CD4-positive, alpha-beta memory T cell (primary cell): Measurements from ENCODE around the gene ZNF618. TPM values are rescaled to one million over a fixed set of nuclear protein-coding genes. Genes with fewer than 3 reads are reported as not detected.

Source experiments
- CTCF ChIA-PET: fragments of 350-600 bp; sonication (Branson Sonifier 250); formaldehyde crosslinking; loops from one replicate; lab custom pipeline; 2021; ENCODE audit warnings: inconsistent platforms; ENCODE audit not compliant: partially characterized antibody; lab: Charles Lee
- POLR2A ChIA-PET: fragments of 350-600 bp; sonication (Branson Sonifier 250); formaldehyde crosslinking; loops from one replicate; lab custom pipeline; 2021; ENCODE audit not compliant: partially characterized antibody; lab: Charles Lee
- DNase-seq, 5 donors: peaks; one replicate each; pipeline versions ENCODE4 v3.0.0 to v3.0.0-alpha.2; 2020 to 2022; ENCODE audit warnings: mixed read lengths in 1 of 5
- H3K27ac ChIP-seq: one replicate; pipeline ENCODE4 v1.7.0; 2013; ENCODE audit warnings: low read depth, low read length
- H3K27me3 ChIP-seq: 2 replicates; pipeline ENCODE4 v1.7.0; 2013; ENCODE audit warnings: mild to moderate bottlenecking, low read length, moderate library complexity; ENCODE audit not compliant: insufficient read depth
- H3K36me3 ChIP-seq: 2 replicates; pipeline ENCODE4 v1.7.0; 2013; ENCODE audit warnings: mild to moderate bottlenecking, low read length, moderate library complexity; ENCODE audit not compliant: insufficient read depth
- H3K4me1 ChIP-seq: 2 replicates; pipeline ENCODE4 v1.7.0; 2013; ENCODE audit warnings: mild to moderate bottlenecking, low read length, moderate library complexity; ENCODE audit not compliant: insufficient read depth
- H3K4me3 ChIP-seq, 2 donors: one replicate each; pipeline ENCODE4 v1.7.0; 2013; ENCODE audit warnings: low read length in 2 of 2, mild to moderate bottlenecking in 1 of 2
- H3K9me3 ChIP-seq, 2 donors: one replicate each; pipeline ENCODE4 v1.7.0; 2013; ENCODE audit warnings: low read length in 2 of 2, control low read depth in 1 of 2; ENCODE audit not compliant: control insufficient read depth in 1 of 2
- H3K27ac Mint-ChIP-seq, 7 donors: one replicate each; pipeline ENCODE4 v1.8.0; 2020 to 2021; ENCODE audit warnings: mixed read lengths in 7 of 7, mild to moderate bottlenecking in 6 of 7, inconsistent platforms in 3 of 7, moderate library complexity in 3 of 7
- H3K27me3 Mint-ChIP-seq, 2 donors: one replicate each; pipeline ENCODE4 v1.8.0; 2020 to 2021; ENCODE audit warnings: mixed read lengths in 2 of 2
- H3K36me3 Mint-ChIP-seq, 2 donors: one replicate each; pipeline ENCODE4 v1.8.0; 2020 to 2021; ENCODE audit warnings: mixed read lengths in 2 of 2, inconsistent platforms in 1 of 2, mild to moderate bottlenecking in 1 of 2
- H3K4me1 Mint-ChIP-seq, 4 donors: one replicate each; pipeline ENCODE4 v1.8.0; 2020 to 2021; ENCODE audit warnings: mixed read lengths in 4 of 4, mild to moderate bottlenecking in 1 of 4
- H3K4me3 Mint-ChIP-seq, 8 donors: one replicate each; pipeline ENCODE4 v1.8.0; 2020 to 2021; ENCODE audit warnings: mixed read lengths in 8 of 8, mild to moderate bottlenecking in 7 of 8, moderate library complexity in 6 of 8, inconsistent platforms in 3 of 8
- H3K9me3 Mint-ChIP-seq, 8 donors: one replicate each; pipeline ENCODE4 v1.8.0; 2020 to 2021; ENCODE audit warnings: mixed read lengths in 8 of 8, mild to moderate bottlenecking in 5 of 8, inconsistent platforms in 3 of 8, moderate library complexity in 1 of 8
- intact Hi-C: fragments of 100-400 bp; cut with micrococcal nuclease; formaldehyde crosslinking; loops from one replicate; pipeline ENCODE4 v1.15.1; 2023
- polyA plus RNA-seq, 2 donors: library from polyadenylated mRNA; unstranded; fragments of 300-500 nt; fragmentation: Illumina TruSeq; gene quantifications; one replicate each; pipeline ENCODE4 v1.2.3, GENCODE V29; 2021
- total RNA-seq, 2 experiments: library from RNA; stranded (reverse); gene quantifications; one replicate each; pipeline ENCODE4 v1.2.3, GENCODE V29; 2021

ZNF618 gene
- 1 to 10 TPM in 1 of 2 experiments, under 1 TPM in 1; 0.80 to 1.7 TPM for total RNA-seq
- polyA plus RNA-seq: under 1 TPM in 1 of 2 donors, not detected in 1; 0.79 TPM

DNA sequence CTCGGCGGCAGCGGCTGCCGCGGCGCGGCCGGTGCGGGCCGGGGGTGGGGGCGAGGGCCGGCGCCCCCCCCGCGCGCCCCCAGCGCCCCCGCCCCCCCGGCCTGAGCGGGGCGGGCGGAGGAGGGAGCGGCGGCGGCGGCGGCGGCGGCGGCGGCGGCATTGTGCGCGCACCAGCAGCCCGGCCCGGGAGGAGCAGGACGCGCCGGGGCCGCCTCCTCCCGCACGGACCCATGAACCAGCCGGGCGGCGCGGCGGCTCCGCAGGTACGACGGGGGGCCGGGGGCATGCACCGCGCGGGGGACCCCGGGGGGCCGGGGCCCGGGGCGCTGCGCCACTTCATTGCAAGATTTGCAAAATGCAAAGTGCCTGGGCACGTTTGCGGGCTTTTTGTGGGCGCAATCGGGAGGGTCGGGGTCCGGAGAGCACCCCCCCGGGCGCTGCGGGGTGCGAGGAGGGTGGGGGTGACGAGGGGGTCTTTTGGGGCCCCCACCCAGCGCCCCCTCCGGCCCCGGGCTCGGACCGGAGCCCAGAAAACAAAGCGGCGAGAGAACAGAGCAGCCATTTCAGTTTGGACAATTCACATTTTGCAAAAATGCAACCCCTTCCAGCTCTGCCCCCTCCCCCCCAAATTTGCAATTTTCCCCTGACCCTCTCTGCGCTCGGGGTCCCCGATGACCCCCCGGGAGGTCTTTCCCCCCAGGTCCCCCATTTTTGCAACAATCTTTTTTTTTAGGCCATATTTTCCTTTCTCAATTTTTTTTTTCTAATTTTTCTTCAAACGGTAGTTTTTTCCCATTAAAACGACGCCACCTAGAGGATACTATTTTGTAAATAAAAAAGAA lies at the start of gene ZNF618:
Gene ZNF618 (plus strand): TSS at position 159 of the 842 bp plus-strand sequence. CDS start 72 bp downstream, at position 231.
- Mint-ChIP-seq H3K4me3 (peak within 1 kb of the TSS; percentile 88 to 99 (median 96)), H3K27ac (peak within 1 kb of the TSS in 3 of 7 donors; percentile 10 to 81 (median 33)), H3K9me3 (no peaks in the 10 kb centered on the region), H3K4me1 (peaks cover 0 to 7% (median 4%) of the 10 kb centered on the region in 4 donors), H3K27me3 (peaks cover 6 to 10% of the 10 kb centered on the region in 2 donors), H3K36me3 (peaks cover 0 to 2% of the 10 kb centered on the region in 2 donors)
- Histone ChIP-seq H3K27ac (no peak within 1 kb of the TSS), H3K4me1 (no peaks in the 10 kb centered on the region), H3K27me3 (no peaks in the 10 kb centered on the region), H3K4me3 (peak within 1 kb of the TSS; percentile 43 to 47), H3K36me3 (no peaks in the 10 kb centered on the region), H3K9me3 (no peaks in the 10 kb centered on the region)
- intact Hi-C loops: loop anchor here (1.0 kb wide), 1 partner anchor 69 kb away; no protein-coding TSS in a partner anchor
- CTCF ChIA-PET: interaction anchor here (0.8 kb wide), 1 partner anchor 36 kb away, joined by 3 read pairs; no protein-coding TSS in a partner anchor
- POLR2A ChIA-PET: no interaction called here
- peak in 4 of 5 donors; percentile 3 to 12 (median 8) for DNase-seq

GRCh38 chr9:113828221-113828620 lies 47.9 kb upstream of the ZNF618 start:
- H3K27me3 ChIP-seq: no peaks in the 10 kb centered on the region
- no peak for DNase-seq
- no peaks in the 10 kb centered on the region for H3K36me3 ChIP-seq
- H3K4me1 Mint-ChIP-seq: peaks cover 0 to 4% (median 1%) of the 10 kb centered on the region in 4 donors
- H3K27ac Mint-ChIP-seq: no peak overlapping the region
- H3K9me3 ChIP-seq: no peaks in the 10 kb centered on the region
- POLR2A ChIA-PET: no interaction called here
- intact Hi-C loops: no loop called here
- CTCF ChIA-PET: interaction anchor here (1.2 kb wide), 1 partner anchor 20 kb away, joined by 3 read pairs; no protein-coding TSS in a partner anchor
- H3K4me3 Mint-ChIP-seq: no peak overlapping the region
- peaks cover 0 to 3% of the 10 kb centered on the region in 2 donors for H3K36me3 Mint-ChIP-seq
- H3K27me3 Mint-ChIP-seq: peaks cover 0 to 8% of the 10 kb centered on the region in 2 donors
- H3K4me3 ChIP-seq: no peak overlapping the region
- H3K27ac ChIP-seq: no peak overlapping the region
- no peaks in the 10 kb centered on the region for H3K4me1 ChIP-seq
- peaks cover 4 to 46% (median 17%) of the 10 kb centered on the region in 8 donors for H3K9me3 Mint-ChIP-seq

GRCh38 chr9:113837334-113837733 lies 38.8 kb upstream of the ZNF618 start:
- H3K27ac ChIP-seq: no peak overlapping the region
- no peak overlapping the region for H3K4me3 Mint-ChIP-seq
- H3K36me3 ChIP-seq: no peaks in the 10 kb centered on the region
- H3K4me1 Mint-ChIP-seq: no peaks in the 10 kb centered on the region
- no peak overlapping the region for H3K27ac Mint-ChIP-seq
- ChIA-PET CTCF (no interaction called here), POLR2A (no interaction called here)
- no peaks in the 10 kb centered on the region for H3K4me1 ChIP-seq
- no peaks in the 10 kb centered on the region for H3K9me3 ChIP-seq
- H3K36me3 Mint-ChIP-seq: no peaks in the 10 kb centered on the region
- H3K9me3 Mint-ChIP-seq: peaks cover 3 to 26% (median 15%) of the 10 kb centered on the region in 8 donors
- no peak overlapping the region for H3K4me3 ChIP-seq
- peaks cover 4% of the 10 kb centered on the region for H3K27me3 ChIP-seq
- H3K27me3 Mint-ChIP-seq: peaks cover 2 to 6% of the 10 kb centered on the region in 2 donors
- intact Hi-C loops: no loop called here
- no peak for DNase-seq

GRCh38 chr9:113842086-113842485 lies 34.0 kb upstream of the ZNF618 start:
- H3K4me3 ChIP-seq: no peak overlapping the region
- H3K9me3 ChIP-seq: no peaks in the 10 kb centered on the region
- Mint-ChIP-seq H3K4me3 (no peak overlapping the region), H3K4me1 (no peaks in the 10 kb centered on the region), H3K27ac (no peak overlapping the region), H3K9me3 (peaks cover 2 to 17% (median 7%) of the 10 kb centered on the region in 8 donors), H3K27me3 (peaks cover 2 to 6% of the 10 kb centered on the region in 2 donors), H3K36me3 (no peaks in the 10 kb centered on the region)
- DNase-seq: no peak
- peaks cover 4% of the 10 kb centered on the region for H3K27me3 ChIP-seq
- H3K36me3 ChIP-seq: no peaks in the 10 kb centered on the region
- intact Hi-C loops: no loop called here
- no peaks in the 10 kb centered on the region for H3K4me1 ChIP-seq
- H3K27ac ChIP-seq: no peak overlapping the region
- POLR2A ChIA-PET: no interaction called here
- CTCF ChIA-PET: no interaction called here

DNA sequence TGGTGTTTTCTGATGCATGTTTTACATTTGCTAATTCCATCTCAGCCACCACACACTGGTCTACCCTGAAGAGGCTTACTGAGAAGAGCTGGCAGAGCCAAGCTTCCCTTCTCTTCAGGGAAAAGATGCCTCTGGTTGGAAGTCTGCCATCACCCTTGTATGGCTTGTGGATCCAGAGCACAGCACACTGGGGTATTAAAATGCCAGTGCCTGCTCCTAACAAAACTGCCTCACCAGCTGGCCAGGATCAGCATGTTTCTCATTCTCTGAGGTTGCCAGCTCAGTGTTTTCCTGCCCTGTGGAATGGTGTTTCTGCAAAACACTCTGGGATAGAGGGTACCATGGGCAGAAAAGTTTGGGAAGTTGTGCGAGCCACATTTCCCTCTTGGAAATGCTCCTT lies 31.6 kb upstream of the ZNF618 start:
- CTCF ChIA-PET: interaction anchor here (0.5 kb wide), 1 partner anchor 15 kb away, joined by 3 read pairs; no protein-coding TSS in a partner anchor
- Histone ChIP-seq H3K27ac (no peak overlapping the region), H3K27me3 (peaks cover 4% of the 10 kb centered on the region), H3K36me3 (no peaks in the 10 kb centered on the region), H3K4me3 (no peak overlapping the region), H3K4me1 (no peaks in the 10 kb centered on the region), H3K9me3 (no peaks in the 10 kb centered on the region)
- Mint-ChIP-seq H3K9me3 (peaks cover 2 to 18% (median 7%) of the 10 kb centered on the region in 8 donors), H3K4me1 (no peaks in the 10 kb centered on the region), H3K27ac (no peak overlapping the region), H3K4me3 (no peak overlapping the region), H3K36me3 (no peaks in the 10 kb centered on the region), H3K27me3 (peaks cover 2 to 6% of the 10 kb centered on the region in 2 donors)
- intact Hi-C loops: no loop called here
- no peak for DNase-seq
- POLR2A ChIA-PET: no interaction called here

GRCh38 chr9:113851359-113851758 lies 24.8 kb upstream of the ZNF618 start:
- no peak for DNase-seq
- peaks cover 5 to 13% of the 10 kb centered on the region in 2 donors for H3K27me3 Mint-ChIP-seq
- Histone ChIP-seq H3K27ac (no peak overlapping the region), H3K9me3 (no peaks in the 10 kb centered on the region), H3K4me1 (no peaks in the 10 kb centered on the region), H3K36me3 (no peaks in the 10 kb centered on the region), H3K4me3 (no peak overlapping the region), H3K27me3 (no peaks in the 10 kb centered on the region)
- ChIA-PET CTCF (interaction anchor here (1.3 kb wide), 1 partner anchor 44 kb away, joined by 3 read pairs; no protein-coding TSS in a partner anchor), POLR2A (no interaction called here)
- no peak overlapping the region for H3K4me3 Mint-ChIP-seq
- peaks cover 0 to 35% (median 16%) of the 10 kb centered on the region in 8 donors for H3K9me3 Mint-ChIP-seq
- H3K27ac Mint-ChIP-seq: no peak overlapping the region
- intact Hi-C loops: no loop called here
- no peaks in the 10 kb centered on the region for H3K36me3 Mint-ChIP-seq
- no peaks in the 10 kb centered on the region for H3K4me1 Mint-ChIP-seq

GRCh38 chr9:113851873-113852272 lies 24.2 kb upstream of the ZNF618 start:
- Mint-ChIP-seq H3K36me3 (no peaks in the 10 kb centered on the region), H3K9me3 (peaks cover 0 to 33% (median 14%) of the 10 kb centered on the region in 8 donors), H3K27ac (no peak overlapping the region), H3K4me3 (no peak overlapping the region), H3K4me1 (no peaks in the 10 kb centered on the region), H3K27me3 (peaks cover 5 to 16% of the 10 kb centered on the region in 2 donors)
- intact Hi-C loops: no loop called here
- no peaks in the 10 kb centered on the region for H3K9me3 ChIP-seq
- H3K27me3 ChIP-seq: no peaks in the 10 kb centered on the region
- no peaks in the 10 kb centered on the region for H3K36me3 ChIP-seq
- no peak overlapping the region for H3K4me3 ChIP-seq
- no peak for DNase-seq
- CTCF ChIA-PET: interaction anchor here (1.3 kb wide), 1 partner anchor 44 kb away, joined by 3 read pairs; no protein-coding TSS in a partner anchor
- H3K27ac ChIP-seq: no peak overlapping the region
- POLR2A ChIA-PET: no interaction called here
- no peaks in the 10 kb centered on the region for H3K4me1 ChIP-seq
